ENCODE measurements around the gene C17orf107. TPM values are rescaled to one million over a fixed set of nuclear protein-coding genes. Genes with fewer than 3 reads are reported as not detected.

The C17orf107 gene
- total and polyA plus RNA-seq, 2 of the 13 experiments (the other 11 are each of a cell fraction or from before 2014, with no cell fraction given) = 0.20 to 0.59 TPM

DNA sequence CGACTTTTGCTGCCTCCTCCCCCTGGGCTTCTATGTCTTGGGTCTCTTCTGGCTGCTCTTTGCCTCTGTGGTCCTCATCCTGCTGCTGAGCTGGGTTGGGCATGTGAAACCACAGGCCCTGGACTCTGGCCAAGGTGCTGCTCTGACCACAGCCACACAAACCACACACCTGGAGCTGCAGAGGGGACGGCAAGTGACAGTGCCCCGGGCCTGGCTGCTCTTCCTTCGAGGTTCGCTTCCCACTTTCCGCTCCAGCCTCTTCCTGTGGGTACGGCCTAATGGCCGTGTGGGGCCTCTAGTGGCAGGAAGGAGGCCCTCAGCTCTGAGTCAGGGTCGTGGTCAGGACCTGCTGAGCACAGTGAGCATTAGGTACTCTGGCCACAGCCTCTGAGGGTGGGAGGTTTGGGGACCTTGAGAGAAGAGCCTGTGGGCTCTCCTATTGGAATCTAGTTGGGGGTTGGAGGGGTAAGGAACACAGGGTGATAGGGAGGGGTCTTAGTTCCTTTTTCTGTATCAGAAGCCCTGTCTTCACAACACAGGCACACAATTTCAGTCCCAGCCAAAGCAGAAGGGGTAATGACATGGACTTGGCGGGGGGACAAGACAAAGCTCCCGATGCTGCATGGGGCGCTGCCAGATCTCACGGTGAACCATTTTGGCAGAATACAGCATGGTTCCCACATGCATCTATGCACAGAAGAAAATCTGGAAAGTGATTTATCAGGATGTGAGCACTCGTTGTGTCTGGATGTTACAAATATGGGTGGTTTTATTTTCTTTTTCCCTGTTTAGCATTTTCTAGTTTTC lies 35.0 kb downstream of the C17orf107 start (continued):
- TF ChIP-seq HIC2 (CRISPR knock-in tag; IDR thresholded peaks at IDR 0.05; ENCODE audit: low read depth) = no peak
- TF ChIP-seq HCFC1 (IDR thresholded peaks at IDR 0.05; ENCODE audit: low read depth, low read length) = no peak
- TF ChIP-seq, protein P1, sequence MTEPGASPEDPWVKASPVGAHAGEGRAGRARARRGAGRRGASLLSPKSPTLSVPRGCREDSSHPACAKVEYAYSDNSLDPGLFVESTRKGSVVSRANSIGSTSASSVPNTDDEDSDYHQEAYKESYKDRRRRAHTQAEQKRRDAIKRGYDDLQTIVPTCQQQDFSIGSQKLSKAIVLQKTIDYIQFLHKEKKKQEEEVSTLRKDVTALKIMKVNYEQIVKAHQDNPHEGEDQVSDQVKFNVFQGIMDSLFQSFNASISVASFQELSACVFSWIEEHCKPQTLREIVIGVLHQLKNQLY (CRISPR knock-in tag; IDR thresholded peaks at IDR 0.05) = no peak
- no peak for TF ChIP-seq ZNF510 (CRISPR knock-in tag; IDR thresholded peaks at IDR 0.05; ENCODE audit: low read depth)
- no peak for TF ChIP-seq KLF15 (CRISPR knock-in tag; IDR thresholded peaks at IDR 0.05; ENCODE audit: borderline replicate concordance)
- TF ChIP-seq ZIK1 (CRISPR knock-in tag; IDR thresholded peaks at IDR 0.05; ENCODE audit: borderline replicate concordance, low read depth) = no peak
- TF ChIP-seq, protein P2, sequence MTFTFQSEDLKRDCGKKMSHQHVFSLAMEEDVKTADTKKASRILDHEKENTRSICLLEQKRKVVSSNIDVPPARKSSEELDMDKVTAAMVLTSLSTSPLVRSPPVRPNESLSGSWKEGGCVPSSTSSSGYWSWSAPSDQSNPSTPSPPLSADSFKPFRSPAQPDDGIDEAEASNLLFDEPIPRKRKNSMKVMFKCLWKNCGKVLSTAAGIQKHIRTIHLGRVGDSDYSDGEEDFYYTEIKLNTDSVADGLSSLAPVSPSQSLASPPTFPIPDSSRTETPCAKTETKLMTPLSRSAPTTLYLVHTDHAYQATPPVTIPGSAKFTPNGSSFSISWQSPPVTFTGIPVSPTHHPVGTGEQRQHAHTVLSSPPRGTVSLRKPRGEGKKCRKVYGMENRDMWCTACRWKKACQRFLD (CRISPR knock-in tag; IDR thresholded peaks at IDR 0.05; ENCODE audit: borderline replicate concordance) = no peak
- no peak for TF ChIP-seq KMT2A (CRISPR knock-in tag; IDR thresholded peaks at IDR 0.05)
- no peak for TF ChIP-seq NR2F1 (CRISPR knock-in tag; IDR thresholded peaks at IDR 0.05)
- no peak for TF ChIP-seq PRPF4 (IDR thresholded peaks at IDR 0.05; ENCODE audit: low read depth, low read length, poor library complexity, severe bottlenecking)
- no peak for TF ChIP-seq PPARG (CRISPR knock-in tag; conservative IDR thresholded peaks at IDR 0.05)
- no peak for TF ChIP-seq ZNF775 (CRISPR knock-in tag; IDR thresholded peaks at IDR 0.05; ENCODE audit: borderline replicate concordance)
- no peak for TF ChIP-seq RBFOX2 (IDR thresholded peaks at IDR 0.05; ENCODE audit: low read depth, low read length)
- TF ChIP-seq SP1 (IDR thresholded peaks at IDR 0.05) = no peak
- TF ChIP-seq SP1 (CRISPR knock-in tag; IDR thresholded peaks at IDR 0.05) = no peak
- no peak for TF ChIP-seq SMAD1 (CRISPR knock-in tag; IDR thresholded peaks at IDR 0.05; ENCODE audit: borderline replicate concordance, low read depth)
- no peak for TF ChIP-seq ZBTB4 (CRISPR knock-in tag; IDR thresholded peaks at IDR 0.05; ENCODE audit: borderline replicate concordance)
- TF ChIP-seq SMYD3 (CRISPR knock-in tag; IDR thresholded peaks at IDR 0.05) = no peak
- TF ChIP-seq SETDB1 (CRISPR knock-in tag; IDR thresholded peaks at IDR 0.05; ENCODE audit: borderline replicate concordance) = no peak

Measured in HepG2 (cell line).